Measurements from ENCODE around the gene RAD9A.
"Not testable (repeated sequence)": the region's sequence is repeated elsewhere in the genome, so short reads cannot be mapped to it uniquely, and the experiment has no call there.

Gene RAD9A

DNA sequence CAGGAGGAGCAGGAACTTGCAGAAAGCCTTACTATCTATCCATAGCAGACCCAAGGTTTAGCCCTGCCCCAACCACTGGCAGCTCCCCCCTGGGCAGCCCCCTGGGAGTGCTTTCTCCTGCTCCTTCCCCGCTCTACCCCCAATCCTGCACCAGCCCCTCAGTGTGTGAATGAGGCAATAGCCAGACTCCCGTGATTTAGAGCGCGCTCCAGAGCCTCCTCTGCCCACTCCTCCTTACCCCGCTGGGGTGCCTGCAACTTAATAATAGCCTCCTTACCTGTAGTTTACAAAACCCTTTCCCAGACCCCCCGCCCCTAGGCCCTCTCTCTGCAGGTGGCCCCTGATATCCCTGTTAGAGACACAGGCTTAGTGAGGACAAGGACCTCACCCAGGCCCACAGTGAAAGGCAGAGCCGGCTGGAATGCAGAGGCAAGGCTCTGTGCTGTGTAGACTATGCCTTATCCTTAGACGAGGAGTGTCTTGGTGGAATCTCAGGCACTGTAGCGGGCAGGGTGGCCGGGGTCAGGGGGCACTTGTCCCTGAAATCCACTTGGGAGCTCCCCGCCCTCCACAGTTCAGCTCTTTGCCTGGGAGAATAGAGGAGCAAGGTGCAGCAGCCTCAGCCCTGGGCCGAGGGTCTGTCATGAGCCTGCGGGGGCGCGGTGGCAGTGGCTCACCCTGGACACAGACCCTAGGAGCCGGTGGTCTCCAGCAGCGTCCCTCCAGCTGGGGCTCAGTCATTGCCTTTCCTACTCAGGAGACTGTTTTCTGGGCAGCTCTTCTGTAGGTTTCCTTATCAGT is 19.4 kb downstream of the RAD9A start:
- no peak for DNase-seq

DNA sequence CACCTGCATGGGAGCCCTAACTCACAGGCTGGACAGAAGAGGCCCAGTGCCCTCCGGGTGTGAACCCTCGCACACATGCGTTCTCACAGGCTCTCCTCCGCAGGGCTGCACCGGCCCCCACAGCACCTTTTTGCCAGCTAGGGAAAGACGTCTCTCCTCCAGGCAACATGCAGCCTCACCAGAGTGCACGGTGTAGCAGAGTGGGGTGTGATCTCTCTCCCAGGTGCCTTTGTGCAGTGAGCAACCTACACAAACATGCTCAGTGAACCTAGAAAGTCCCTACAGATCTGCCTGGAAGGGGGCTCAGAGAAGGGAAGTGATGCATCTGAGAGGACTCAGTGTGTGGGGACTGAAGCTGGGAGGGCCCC is 20.0 kb downstream of the RAD9A start:
- DNase-seq, result no peak

DNA sequence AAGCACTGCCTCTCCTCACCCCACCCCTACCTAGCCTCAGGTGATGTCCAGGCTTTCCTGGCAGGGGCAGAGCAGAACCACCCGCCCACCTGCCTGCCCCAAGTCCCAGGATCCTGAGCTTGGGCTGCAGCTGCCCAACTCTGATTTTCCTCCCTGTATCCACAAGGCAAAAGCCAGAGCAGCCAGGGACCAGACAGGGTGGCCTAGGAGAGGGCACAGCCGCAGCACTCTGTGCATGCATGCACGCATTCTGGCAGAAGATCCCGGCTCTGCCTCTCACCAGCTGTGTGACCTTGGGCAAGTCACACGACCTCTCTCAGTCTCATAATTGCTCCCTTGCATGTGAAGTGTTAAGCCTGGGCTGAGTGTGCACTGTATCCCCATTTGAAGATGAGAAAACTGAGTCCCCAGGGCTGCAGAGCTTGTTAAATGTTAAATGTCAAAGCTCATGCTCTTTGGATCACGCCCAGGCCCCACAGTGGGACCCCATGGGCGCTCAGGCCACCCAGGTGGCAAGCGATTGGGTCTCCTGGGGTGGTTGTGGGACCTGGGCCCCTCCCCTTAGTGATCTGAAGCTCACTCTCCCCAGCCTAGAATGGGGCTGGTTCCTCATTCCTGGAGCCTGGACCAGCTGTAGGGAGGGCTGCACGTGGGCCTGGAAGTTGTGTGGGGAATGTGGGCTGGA is 20.9 kb downstream of the RAD9A start:
- no peak for DNase-seq

DNA sequence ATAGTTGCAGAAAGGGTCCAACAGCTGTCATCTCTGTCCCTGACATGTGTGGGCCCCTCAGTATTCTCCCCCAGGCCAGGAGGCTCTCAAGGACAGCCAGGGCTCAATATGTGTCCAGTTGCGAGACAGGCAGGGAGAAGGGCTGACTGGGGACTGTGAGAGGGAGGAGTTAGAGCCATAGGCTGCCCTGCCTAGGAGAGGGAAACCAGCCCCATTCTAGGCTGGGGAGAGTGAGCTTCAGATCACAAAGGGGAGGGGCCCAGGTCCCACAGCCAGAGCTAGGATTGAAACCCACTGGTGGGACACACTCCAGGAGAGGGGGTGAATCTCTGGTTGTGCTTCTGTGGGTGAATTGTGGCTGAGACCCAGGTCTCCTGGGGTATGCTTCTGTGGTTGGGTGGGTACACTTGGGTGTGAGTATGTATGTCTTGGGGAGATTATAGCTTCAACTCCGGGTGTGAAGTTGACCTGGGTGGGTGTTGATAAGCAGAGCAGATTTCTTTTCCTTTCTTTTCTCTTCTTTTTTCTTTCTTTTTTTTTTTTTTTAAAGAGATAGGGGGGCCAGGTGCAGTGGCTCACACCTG is 21.6 kb downstream of the RAD9A start:
- no peak for DNase-seq

DNA sequence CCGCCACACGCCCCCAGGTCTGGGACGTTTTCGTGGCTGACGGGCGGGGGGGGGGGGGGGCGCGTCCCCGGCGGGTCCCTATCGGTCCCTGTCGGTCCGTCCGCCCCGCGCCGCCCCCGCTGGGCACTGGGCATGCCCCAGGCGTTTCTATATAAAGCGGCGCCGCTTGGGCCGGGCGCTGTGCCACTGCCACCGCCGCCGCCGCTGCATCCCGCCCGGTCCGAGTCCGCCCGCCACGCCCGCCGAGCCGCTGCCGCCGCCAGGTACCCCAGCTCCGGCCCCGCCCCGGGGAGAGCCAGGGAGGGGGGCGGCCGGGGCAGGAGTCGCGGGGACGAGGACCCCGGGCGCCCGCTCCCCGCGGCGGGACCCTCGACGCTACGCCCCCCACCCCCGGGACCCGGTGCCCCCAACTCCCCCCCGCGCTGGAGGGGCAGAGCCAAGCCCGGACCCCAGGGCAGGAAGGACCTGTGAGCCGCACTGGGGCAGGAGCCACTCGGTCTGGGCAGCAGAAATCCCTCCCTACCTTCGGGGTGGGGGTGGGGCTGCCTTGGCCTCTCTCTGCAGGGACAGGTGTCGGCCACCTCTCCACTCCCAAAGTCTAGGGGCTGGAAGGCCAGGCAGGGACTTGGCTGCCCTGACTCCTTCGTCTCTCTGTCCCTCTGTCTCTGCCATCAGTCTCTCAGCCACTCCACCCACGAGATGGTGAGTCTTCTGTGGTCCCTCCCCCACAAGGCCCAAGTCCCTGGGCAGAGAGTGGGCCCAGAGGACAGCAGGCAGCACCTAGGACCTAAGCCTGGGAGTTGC is 23.9 kb downstream of the RAD9A start, which contains the start of gene CARNS1:
Gene CARNS1 (plus strand): TSS at position 178 of the 804 bp plus-strand sequence. CDS start 522 bp downstream, at position 700.
- DNase-seq, result no peak

DNA sequence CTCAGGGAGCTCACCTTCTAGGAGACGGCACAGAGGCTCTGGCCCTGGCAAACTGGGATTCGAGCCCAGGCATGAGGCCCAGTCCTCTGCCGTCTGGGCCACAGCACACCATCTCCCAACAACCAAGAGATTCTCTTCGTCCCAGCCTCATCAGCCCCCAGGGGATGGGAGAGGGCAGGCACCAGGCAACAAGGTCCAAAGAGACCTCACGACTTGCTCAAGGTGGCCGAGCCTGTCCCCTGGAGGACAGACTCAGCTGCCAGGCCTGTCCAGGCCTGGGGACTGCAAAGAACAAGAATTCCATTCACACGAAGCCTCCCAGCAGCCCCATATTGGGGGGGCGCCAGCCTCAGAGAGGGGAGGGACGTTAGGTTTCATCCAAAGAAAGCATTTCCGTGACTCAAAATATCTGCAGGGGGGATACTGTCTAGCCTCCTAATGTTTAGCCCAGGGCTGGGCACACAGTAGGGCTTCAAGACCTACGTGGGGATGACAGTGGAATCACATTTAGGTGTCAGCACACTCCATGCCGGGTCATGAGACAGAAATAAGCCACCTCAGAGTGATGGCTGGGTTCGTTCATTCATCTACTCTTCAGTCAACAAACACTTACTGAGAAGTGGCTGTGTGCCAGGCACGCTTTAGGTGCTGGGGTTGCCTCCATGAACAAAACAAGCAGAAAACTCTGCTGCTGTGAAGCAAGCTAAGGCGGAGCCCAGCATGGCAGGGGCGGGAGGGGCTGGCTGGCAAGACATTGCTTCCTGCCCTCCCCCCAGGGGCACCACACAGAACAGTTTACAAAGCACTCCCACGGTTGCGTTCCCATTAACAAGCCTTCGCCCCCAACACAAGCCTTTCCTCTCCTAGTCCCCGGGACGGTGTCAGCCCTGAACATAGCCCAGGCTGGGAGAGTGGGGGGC is 24.9 kb downstream of the RAD9A start:
- DNase-seq, result no peak

DNA sequence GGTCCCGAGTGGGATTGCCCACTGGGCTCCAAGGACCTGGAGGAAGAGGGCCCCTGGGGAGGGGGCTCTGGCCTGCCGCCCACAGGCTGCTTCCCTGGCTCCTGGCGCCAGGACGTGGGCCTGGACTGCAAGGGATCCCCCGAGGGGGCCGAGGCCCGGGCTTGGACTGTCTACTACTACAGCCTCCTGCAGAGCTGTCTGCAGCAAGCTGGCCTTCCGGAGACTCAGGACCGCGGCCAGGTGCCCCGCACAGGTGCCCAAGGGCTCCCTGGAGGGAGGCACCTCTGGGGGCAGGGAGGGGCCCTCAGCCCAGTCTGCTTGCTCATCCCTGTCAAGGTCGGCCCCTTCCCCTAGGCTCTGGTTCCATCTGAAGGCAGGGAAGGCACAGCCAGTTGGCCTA is 25.6 kb downstream of the RAD9A start:
- DNase-seq, result no peak

DNA sequence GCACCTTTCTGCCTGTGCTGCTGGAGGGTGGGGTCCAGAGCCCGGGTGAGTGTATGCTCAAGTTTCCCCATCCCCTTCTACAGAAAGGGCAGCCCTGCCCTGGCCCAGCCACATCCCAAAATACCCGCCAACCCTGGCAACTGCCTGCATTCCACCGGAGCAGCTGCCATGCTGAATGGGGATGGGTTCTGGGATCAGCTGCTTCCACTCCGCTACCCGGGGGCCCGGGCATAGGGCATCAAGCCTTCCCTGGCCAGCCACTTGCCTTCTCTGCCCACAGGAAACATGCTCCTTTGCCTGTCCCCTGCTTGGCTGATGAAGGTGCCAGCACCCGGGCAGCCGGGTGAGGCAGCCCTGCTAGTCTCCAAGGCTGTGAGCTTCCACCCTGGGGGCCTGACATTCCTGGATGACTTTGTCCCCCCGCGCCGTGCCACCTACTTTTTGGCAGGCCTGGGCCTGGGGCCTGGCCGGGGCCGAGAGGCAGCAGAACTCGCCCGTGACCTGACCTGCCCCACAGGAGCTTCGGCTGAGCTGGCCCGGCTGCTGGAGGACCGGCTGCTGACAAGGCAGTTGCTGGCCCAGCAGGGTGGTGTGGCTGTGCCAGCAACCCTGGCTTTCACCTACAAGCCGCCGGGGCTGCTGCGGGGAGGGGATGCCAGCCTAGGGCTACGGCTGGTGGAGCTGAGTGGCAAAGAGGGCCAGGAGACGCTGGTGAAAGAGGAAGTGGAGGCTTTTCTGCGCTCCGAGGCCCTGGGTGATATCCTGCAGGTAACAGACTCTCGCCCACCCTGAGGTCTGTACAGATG is 26.9 kb downstream of the RAD9A start:
- DNase-seq, result no peak

DNA sequence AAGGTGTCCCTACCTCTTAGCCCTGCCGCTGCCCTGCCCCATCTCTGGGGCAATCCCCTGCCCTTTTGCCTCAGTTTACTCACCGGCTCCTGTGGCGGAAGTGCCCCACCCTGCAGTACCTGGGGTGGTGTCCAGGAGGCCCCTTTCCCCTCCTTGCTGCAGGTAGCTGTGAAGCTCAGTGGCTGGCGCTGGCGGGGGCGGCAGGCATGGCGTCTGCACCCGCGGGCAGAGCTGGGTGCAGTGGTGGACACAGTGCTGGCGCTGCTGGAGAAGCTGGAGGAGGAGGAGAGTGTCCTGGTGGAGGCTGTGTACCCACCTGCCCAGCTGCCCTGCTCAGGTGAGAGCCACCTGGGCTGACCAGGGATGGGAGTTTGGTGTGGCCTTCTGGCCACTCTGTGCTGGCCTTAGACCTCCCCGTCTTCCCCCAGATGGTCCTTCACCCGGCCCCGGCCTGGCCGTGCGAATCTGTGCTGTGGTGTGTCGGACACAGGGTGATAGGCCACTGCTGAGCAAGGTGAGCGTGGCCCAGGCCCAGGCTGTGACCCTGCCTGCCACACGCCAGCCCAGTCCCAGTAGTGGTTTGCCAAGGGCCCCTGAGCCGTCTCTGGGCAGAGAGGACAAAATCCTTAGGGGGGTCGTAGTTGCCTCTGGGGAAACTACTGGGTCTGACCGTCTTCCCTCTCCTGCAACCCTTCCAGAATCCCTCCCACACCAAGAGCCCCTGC is 27.7 kb downstream of the RAD9A start:
- no peak for DNase-seq

DNA sequence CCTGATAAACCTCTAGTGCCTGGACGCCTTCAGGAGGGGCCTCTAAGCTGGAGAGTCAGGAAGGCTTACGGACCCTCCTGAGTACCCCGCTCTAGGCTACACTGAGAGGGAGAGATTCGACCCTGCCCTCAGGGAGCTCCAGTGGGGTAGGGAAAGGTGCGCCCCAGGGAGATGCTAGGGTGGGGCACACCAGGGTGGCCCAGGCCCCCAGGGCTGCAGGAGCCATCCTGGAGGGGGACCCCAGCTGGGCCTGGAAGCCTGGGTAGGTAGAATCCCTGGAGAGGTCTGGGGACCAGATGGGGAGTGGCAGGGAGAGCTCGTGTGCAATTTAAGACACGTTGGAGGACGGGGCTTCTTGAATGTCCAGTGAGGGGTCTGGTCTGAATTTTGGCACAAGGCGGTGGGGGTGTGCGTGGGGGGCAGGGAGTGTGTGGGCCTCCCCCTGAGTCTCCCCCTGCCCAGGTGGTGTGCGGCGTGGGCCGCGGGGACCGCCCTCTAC is 28.4 kb downstream of the RAD9A start:
- no peak for DNase-seq

DNA sequence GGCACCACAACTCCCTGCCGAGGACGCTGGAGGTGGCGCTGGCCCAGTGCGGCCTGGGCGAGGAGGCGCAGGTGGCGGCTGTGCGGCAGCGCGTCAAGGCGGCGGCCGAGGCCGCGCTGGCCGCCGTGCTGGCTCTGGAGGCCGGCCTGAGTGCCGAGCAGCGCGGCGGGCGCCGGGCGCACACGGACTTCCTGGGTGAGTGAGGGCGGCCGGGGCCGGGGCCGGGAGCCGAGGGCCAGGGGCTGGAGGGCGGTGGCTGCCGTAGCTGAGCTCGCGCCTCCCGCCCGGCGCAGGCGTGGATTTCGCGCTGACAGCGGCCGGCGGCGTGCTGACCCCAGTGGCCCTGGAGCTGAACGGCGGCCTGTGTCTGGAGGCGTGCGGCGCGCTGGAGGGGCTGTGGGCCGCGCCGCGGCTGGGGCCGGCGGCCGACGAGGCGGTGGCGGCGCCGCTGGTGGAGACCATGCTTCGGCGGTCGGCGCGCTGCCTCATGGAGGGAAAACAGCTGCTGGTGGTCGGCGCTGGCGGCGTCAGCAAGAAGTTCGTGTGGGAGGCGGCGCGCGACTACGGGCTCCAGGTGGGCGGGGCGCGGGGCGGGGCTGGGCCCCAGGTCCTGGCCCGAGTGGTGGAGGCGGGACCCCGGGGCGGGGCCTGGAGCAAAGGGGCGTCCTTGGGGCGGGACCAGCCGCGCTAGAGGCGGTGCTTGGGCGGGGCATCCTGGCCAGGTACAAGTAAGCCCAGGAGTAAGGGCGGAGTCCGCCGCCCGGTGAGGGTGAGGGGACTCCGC is 29.1 kb downstream of the RAD9A start:
- DNase-seq, result peak; percentile 98 to 100

DNA sequence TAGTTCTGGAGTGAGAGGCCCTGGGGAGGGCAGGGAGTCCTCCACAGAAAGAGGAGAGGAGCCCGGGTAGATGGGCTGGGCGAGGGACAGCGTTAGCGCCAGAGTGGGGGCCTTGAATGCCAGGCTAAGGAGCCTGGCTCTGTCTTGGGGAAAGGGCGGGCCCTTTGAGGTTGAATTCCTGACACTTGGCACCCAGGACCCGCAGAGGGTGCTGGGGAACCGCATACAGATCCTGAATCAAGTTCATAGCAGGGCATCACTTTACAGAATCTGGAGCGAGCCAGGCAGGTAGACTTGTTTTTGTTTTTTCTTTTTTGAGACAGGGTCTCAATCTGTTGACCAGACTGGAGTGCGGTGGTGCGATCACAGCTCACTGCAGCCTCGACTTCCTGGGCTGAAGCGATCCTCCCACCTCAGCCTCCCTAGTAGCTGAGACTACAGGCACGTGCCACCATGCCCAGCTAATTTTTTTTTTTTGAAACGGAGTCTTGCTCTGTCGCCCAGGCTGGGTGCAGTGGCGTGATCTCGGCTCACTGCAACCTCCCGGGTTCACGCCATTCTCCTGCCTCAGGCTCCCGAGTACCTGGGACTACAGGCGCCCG is 29.7 kb downstream of the RAD9A start:
- DNase-seq, result no peak

DNA sequence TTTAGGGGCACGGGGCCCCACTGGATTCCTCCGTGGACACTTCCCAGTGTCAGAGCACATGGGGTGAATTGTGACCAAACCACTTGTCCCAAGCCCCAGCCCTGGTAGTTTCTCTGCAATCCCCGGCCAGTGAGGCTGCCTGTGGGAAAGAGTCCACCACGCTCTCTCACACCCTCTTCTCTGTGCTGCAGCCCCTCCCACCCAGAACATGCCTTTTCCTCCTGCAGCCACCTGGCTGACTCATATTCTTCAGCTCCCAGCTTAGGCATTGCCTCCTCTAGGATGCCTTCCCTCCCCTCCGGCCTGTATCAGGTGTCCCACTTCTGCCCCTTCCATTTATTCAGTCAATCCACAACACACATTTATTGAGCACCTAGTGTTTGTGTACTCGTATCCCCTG is 31.1 kb downstream of the RAD9A start:
- DNase-seq, result no peak

DNA sequence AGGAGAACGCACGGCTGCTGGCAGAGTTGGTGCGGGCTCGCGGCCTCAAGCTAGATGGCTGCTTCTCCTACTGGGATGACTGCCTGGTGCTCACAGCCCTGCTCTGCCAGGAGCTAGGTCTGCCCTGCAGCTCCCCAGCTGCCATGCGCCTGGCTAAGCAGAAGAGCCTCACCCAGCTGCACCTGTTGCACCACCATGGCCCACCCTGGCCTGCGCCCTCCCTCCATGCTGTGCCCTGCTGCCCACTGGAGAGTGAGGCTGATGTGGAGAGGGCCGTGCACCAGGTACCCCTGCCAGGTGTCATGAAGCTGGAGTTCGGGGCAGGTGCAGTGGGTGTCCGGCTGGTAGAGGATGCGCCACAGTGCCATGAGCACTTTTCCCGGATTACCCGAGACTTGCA is 31.7 kb downstream of the RAD9A start:
- DNase-seq, result no peak

DNA sequence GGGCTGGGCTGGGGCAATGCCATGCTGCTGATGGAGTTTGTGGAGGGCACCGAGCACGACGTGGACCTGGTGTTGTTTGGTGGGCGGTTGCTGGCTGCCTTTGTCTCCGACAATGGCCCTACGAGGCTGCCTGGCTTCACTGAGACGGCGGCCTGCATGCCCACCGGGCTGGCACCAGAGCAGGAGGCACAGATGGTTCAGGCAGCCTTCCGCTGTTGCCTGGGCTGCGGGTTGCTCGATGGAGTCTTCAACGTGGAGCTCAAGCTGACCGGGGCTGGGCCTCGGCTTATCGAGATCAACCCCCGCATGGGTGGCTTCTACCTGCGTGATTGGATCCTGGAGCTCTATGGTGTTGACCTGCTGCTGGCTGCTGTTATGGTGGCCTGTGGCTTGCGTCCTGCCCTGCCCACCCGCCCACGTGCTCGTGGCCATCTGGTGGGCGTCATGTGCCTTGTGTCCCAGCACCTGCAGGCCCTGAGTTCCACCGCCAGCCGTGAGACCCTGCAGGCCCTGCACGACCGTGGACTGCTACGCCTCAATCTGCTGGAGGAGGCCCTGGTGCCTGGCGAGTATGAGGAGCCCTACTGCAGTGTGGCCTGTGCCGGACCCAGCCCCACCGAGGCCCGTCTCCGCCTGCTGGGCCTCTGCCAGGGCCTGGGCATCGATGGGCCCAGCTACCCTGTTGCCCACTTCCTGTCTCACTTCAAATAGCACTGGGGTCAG is 32.3 kb downstream of the RAD9A start:
- DNase-seq, result no peak

DNA sequence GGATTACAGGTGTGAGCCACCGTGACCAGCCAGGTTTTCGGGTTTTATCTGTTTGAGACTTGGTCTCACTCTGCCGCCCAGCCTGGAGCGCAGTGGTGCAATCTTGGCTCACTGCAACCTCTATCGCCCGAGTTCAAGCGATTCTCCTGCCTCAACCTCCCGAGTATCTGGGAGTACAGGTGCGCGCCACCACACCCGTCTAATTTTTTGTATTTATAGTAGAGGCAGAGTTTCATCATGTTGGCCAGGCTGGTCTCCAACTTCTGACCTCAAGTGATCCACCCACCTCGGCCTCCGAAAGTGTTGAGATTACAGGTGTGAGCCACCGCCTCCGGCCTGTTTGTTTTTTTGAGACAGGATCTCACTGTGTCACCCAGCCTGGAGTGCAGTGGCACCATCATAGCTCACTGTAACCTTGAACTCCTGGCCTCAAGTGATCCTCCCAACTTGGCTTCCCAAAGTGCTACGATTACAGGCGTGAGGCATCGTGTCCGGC is 35.6 kb downstream of the RAD9A start:
- not testable (repeated sequence) for DNase-seq

DNA sequence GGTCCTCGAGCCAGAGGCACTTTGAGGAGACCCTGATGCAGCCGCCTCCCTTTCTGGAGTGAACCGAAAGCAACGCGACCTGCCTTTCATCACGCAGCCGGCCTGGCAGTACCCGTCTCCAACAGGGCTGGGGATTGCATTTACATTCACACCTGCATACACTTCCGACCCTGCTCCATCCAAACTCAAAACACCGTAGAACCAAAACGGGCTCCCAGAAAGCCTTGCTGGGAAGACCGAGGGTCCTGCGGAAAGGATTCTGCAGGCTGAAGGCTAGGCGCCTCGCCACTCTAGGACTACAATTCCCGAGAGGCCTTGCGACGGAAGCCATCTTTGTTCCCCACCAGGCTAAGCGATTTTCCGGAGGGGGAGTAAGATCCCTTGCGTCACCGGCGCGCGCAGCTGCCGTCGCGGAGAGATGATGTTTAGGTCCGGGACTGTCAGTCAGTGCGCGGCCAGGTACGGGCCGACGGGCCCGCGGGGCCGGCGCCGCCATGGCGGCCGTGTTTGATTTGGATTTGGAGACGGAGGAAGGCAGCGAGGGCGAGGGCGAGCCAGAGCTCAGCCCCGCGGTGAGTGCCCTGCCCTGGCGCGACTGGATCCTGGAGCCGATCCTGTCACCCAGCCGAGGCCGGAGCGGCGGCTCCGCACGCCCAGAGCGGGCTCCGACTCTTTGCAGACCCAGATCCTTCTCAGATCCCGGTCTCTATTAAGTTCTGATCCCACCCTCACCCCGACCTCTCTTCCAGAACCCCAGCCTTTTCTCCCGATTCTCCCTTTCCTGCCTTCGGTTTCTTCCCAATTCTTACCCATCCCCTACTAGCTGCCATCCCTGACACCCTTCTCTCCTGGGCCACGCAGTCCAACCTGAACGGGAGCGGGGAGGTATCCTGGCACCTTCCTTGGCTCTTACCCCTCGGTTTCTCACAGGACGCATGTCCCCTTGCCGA is 36.5 kb downstream of the RAD9A start, which contains the start of gene RPS6KB2:
Gene RPS6KB2 (plus strand): TSS at position 443 of the 950 bp plus-strand sequence. CDS start 52 bp downstream, at position 495.
- peak; percentile 100 for DNase-seq

Measured in stimulated activated CD4-positive, alpha-beta T cell treated with anti-CD3 and anti-CD28 coated beads, Interleukin-2, amount 100 ng/mL, for 48 hours (primary cell).